Activated T-cell treated with anti-CD3 and anti-CD28 coated beads for 24 hours (primary cell): ENCODE data around the gene DCDC2C.

Experiments
- DNase-seq: peaks from one replicate; pipeline ENCODE4 v3.0.0-alpha.2; 2020; ENCODE audit warnings: low read depth

DCDC2C gene

GRCh38 chr2:3672861-3673678, 30.3 kb upstream of the DCDC2C start:
- DNase-seq, result no peak

- DNase-seq, result no peak
Measured at GRCh38 chr2:3674066-3674845, 29.1 kb upstream of the DCDC2C start.

- no peak for DNase-seq
Measured at GRCh38 chr2:3675687-3676086, 27.7 kb upstream of the DCDC2C start.

GRCh38 chr2:3677436-3677835, 25.9 kb upstream of the DCDC2C start:
- no peak for DNase-seq

- no peak for DNase-seq
Measured at GRCh38 chr2:3678212-3678611, 25.2 kb upstream of the DCDC2C start.

GRCh38 chr2:3679180-3679579, 24.2 kb upstream of the DCDC2C start:
- DNase-seq, result no peak

GRCh38 chr2:3679616-3680393, 23.6 kb upstream of the DCDC2C start:
- DNase-seq, result no peak

GRCh38 chr2:3680548-3681345, 22.6 kb upstream of the DCDC2C start:
- no peak for DNase-seq

GRCh38 chr2:3681625-3682024, 21.8 kb upstream of the DCDC2C start:
- no peak for DNase-seq

GRCh38 chr2:3682811-3683210, 20.6 kb upstream of the DCDC2C start:
- DNase-seq, result no peak

GRCh38 chr2:3683748-3684454, 19.5 kb upstream of the DCDC2C start:
- no peak for DNase-seq

- DNase-seq, result no peak
Measured at GRCh38 chr2:3689998-3690748, 13.2 kb upstream of the DCDC2C start.

GRCh38 chr2:3692375-3692774, 11.0 kb upstream of the DCDC2C start:
- DNase-seq, result no peak

- no peak for DNase-seq
Measured at GRCh38 chr2:3696545-3696944, 6.8 kb upstream of the DCDC2C start.

GRCh38 chr2:3701071-3701470, 2.3 kb upstream of the DCDC2C start:
- DNase-seq, result no peak

GRCh38 chr2:3703757-3704355, 481 bp downstream of the DCDC2C start:
- no peak for DNase-seq

GRCh38 chr2:3704692-3705091, 1.3 kb downstream of the DCDC2C start:
- no peak for DNase-seq

- no peak for DNase-seq
Measured at GRCh38 chr2:3705782-3706181, 2.4 kb downstream of the DCDC2C start.

- no peak for DNase-seq
Measured at GRCh38 chr2:3706892-3707291, 3.5 kb downstream of the DCDC2C start.

GRCh38 chr2:3708576-3708975, 5.2 kb downstream of the DCDC2C start:
- no peak for DNase-seq
